DMS53 (cell line): ENCODE results near the gene ZBTB18.
"Not testable (repeated sequence)": the region's sequence is repeated elsewhere in the genome, so short reads cannot be mapped to it uniquely, and the experiment has no call there.

Source experiments
- DNase-seq: peaks from one replicate; lab custom pipeline; 2025; lab: John Stamatoyannopoulos, UW

Gene ZBTB18

DNA sequence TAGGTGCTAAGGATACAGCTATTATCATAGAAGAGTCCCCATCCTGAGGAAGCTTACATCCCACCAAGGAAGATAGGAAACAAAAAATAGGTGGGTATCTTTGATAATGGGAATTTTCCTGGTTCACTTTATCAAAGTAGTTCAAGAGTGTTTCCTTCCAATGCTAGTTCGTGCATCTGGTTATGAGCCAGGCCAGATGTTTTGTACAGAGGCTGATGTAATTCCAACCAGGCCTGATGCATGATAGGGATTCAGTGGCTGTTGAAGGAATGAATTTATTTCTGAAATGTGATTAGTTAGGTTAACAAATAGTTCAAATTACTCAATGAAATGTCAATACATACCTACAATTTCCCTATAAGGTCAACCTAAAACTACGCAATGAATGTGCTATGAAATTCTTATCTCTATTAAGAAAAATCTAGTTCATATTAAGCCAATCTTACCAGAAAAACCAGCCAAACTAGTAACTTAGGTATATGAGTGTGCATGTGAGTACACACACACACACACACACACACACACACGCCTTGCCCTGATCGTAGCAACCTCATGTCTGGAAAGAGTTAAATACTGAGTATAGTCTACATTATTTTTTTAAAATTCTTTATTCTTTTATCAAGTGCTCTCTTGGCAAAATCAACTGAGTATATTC, 9.5 kb upstream of the ZBTB18 start:
- peak; percentile 15 for DNase-seq

- DNase-seq = no peak
Measured at GRCh38 chr1:244042293-244042692, 8.8 kb upstream of the ZBTB18 start.

GRCh38 chr1:244044423-244044822, 6.7 kb upstream of the ZBTB18 start:
- no peak for DNase-seq

DNA sequence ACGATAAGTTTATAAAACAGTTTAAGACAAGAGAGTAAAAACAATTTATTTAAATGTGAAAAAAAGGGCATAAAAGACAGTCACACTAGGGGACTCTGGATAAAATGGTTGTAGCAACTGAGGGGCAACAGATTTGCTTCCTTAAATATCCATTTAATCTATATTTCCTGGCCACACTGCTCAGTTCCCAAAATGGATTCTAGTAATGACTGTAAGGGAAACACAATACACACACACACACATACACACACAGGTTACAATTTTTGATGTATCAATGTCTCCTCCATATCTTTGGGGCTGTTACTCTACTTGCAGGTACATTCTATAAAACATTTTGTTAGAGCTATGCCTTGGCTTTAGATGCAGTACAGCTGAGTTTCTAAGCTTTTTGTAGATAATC, 4.8 kb upstream of the ZBTB18 start:
- DNase-seq = not testable (repeated sequence)

- DNase-seq = peak; percentile 50
Measured at GRCh38 chr1:244046907-244047611, 4.0 kb upstream of the ZBTB18 start.

- no peak for DNase-seq
Measured at GRCh38 chr1:244047621-244048255, 3.3 kb upstream of the ZBTB18 start.

DNA sequence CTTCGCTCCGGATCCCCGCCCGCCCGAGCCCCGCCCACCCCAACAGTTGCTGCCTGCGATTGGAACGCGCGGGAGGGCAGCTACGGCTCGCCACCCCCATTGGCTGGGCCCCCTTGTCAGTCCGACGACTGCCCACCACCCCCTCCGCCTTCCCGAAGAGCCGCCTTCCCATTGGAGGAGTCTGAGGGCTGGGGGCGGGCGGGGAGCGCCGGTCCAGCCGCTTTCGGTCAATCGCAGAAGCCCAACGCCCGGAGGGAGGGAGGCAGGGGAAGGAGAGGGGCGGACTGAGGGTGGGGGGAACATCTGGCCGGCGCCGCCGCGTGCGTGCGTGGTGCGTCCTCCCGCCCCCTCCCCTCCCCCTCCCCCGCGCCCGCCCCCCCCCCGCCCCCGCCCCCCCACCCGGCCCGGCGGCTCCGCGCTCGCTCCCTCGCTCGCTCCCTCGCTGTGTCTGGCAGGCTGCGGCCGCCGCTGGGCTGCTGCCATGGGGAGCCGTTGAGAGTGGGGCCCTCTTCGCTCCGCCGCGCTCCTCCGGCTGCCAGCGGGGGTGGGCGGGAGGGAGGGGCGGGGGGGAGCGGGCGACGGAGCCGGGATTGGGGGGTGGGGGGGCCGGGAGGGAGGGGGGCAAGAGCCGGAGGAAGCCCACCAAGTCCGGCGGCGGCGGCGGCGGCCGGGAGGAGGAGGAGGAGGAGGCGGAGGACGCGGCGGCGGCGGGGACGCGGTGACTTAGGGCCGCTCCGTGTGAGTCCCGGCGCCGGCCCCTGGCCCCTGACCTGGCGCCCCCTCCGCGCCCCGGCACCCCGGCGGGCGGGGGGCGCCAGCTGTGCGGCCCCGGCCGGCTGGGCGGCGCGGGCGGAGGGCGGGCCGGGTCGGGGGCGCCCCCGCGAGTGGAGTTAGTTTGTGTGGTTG, 2.6 kb upstream of the ZBTB18 start:
- peak; percentile 100 for DNase-seq

DNA sequence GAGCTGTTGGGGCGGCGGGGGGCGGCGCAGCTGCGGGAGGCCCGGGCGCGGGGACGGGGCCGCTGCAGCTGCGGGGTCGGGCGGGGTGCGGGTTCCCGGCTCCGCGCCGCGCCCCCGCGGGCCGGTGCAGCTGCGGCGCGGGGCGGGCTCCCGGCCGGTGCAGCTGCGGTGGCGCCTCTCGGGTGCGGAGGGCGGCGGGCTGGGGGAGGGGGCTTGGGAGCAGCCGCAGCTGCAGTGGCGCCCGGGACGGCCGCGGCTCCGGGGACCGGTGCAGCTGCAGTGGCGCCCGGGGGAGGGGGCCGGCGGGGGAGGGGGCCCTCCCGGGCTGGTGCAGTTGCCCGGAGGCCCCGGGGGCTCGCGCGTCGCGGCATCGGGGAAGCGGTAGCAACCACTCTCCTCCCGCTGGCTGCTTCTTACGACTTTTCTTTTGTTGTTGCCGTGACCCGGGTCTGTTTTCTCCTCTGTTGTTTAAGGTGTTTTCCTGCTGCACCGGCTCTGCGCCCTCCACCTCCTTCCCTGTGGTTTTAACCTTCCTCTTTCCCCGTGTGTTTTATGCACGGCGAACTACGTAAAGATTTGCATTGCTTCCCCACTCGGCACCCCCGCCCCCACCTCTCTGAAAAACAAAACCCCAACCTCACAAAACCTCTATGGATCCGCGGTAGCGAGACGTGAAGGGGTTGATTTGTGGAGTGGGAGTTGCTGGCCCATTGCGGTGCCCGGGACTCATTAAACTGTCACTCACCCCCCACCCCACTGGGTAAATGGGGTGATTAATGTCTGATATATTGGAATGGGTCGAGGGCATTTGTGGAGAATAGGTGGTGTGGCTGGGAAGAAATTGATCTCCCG, 1.7 kb upstream of the ZBTB18 start:
- peak; percentile 68 for DNase-seq

GRCh38 chr1:244050014-244050834, 859 bp upstream of the ZBTB18 start:
- DNase-seq = peak; percentile 62

DNA sequence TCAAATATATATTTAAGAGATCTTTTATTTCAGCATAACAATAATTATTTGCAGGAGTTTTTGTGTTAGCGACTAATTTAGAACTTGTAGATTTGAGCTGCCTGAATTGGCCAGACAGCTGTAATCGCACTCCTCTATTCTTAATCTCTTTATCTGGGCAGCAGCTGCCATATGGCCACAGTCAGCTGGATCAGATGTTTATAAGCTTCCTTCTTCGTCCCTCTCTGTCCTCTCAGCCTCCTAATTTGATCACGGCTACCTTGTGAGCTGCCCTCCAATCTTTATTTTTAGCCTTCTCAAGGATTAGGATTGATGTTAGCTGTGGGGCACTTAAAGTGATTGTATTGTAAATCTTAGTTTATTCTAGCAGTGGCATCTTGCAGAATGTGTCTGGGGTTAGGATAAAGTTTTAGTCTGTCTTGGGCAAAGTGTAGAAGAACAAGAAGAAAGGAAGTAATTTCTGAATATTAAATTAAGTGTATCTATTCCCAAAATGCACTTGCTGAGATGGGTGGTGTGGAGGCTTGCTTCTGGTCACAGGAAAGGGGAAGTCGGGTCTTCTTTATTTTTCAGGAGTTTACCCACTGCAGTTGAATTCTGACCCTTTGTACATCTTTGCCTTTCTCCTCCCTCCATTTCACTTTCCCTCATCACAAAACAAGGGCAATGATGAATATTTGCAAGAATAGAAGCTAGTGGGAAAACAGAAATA, 1.1 kb downstream of the ZBTB18 start:
- DNase-seq = peak; percentile 55

GRCh38 chr1:244052728-244053312, 1.7 kb downstream of the ZBTB18 start:
- no peak for DNase-seq

DNA sequence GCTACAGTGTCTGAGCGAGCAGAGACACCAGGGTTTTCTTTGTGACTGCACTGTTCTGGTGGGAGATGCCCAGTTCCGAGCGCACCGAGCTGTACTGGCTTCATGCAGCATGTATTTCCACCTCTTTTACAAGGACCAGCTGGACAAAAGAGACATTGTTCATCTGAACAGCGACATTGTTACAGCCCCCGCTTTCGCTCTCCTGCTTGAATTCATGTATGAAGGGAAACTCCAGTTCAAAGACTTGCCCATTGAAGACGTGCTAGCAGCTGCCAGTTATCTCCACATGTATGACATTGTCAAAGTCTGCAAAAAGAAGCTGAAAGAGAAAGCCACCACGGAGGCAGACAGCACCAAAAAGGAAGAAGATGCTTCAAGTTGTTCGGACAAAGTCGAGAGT, 2.7 kb downstream of the ZBTB18 start:
- no peak for DNase-seq

DNA sequence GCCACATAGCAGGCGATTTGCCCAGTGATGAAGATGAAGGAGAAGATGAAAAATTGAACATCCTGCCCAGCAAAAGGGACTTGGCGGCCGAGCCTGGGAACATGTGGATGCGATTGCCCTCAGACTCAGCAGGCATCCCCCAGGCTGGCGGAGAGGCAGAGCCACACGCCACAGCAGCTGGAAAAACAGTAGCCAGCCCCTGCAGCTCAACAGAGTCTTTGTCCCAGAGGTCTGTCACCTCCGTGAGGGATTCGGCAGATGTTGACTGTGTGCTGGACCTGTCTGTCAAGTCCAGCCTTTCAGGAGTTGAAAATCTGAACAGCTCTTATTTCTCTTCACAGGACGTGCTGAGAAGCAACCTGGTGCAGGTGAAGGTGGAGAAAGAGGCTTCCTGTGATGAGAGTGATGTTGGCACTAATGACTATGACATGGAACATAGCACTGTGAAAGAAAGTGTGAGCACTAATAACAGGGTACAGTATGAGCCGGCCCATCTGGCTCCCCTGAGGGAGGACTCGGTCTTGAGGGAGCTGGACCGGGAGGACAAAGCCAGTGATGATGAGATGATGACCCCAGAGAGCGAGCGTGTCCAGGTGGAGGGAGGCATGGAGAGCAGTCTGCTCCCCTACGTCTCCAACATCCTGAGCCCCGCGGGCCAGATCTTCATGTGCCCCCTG, 3.3 kb downstream of the ZBTB18 start:
- DNase-seq = no peak

DNA sequence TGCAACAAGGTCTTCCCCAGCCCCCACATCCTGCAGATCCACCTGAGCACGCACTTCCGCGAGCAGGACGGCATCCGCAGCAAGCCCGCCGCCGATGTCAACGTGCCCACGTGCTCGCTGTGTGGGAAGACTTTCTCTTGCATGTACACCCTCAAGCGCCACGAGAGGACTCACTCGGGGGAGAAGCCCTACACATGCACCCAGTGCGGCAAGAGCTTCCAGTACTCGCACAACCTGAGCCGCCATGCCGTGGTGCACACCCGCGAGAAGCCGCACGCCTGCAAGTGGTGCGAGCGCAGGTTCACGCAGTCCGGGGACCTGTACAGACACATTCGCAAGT, 3.8 kb downstream of the ZBTB18 start:
- DNase-seq = no peak

GRCh38 chr1:244056577-244056976, 5.5 kb downstream of the ZBTB18 start:
- no peak for DNase-seq

DNA sequence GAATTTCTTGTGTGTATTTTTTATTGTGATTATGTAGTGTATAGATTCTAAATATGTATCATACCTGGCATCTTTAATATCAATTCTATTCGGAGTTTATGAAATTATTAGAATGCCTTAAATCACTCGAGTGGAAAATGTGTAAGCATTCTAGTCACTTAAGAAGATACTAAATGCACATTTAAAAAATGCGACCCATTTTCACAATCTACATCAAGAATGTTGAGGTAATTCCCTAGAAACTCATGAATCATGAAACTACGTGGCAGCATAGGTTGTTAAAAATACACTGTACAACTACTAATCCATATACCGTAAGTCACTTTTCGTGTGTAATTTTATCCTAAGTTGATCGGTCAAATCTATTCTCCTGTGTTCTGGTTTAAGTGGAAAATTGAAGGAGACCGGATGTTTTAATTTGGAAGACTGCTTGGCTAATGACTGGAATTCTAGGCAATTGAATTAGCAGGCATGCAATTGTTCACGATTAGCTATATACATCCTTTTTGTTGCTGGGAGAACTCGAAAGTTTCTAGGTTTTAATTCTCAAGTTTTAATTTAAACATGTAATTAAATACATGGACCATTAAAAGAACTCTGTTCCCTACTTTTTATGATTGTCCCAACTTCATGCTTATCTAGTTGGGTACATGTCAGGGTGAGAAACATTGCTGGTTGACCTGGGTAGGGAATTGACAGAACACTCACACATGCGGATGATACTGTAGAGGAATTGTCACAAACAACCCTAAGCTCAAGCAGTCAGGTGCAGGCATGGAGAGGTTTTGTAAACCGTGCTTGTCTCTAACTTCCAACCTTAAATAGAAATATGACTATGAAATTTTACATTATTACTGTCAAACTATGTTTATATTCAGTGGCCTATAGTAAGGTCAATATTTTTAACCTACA, 6.6 kb downstream of the ZBTB18 start:
- DNase-seq = no peak

DNA sequence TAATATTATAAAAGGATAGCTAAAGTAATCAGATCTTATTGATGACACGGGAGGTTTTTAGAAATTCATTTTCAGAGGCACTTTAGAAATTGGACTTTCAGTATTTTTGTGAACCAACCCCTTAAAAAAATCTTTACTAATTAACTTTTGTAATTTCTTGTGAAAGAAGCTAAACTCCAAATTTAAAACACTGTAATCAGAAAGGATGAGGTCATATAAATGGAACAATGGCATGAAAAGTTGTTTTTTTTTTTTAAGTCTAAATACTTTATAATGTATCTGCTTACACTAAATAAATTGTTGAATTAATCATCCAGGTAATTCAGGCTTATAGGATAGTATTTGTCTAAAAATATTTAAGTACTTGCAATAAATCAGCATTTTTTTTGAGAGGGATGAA, 9.0 kb downstream of the ZBTB18 start:
- DNase-seq = peak; percentile 25

DNA sequence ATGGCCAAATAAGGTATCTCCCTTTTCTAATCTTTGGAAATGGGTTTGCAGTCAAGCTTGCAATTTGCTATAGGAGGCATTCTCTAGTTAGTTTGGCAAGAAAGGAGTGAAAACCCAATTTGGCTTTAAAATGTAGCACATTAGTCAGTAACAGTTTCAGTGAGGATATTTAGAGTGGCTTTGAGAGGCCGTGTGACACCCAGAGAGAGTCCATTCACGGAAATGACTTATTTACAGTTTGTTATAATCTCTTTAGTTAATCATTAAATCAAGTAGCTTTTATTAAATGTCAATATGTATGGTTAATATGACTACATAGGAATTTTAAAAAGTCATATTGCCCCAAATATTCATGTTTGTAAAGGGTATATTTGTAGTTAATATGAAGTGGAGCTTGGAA, 9.6 kb downstream of the ZBTB18 start:
- DNase-seq = peak; percentile 75
